IMR-90 (cell line): ENCODE measurements around the gene FRG1. TPM values are rescaled to one million over a fixed set of nuclear protein-coding genes. Genes with fewer than 3 reads are reported as not detected.

Source experiments
- ATAC-seq: fragments of 200-7000 bp; cut with Tn5 transposase; 2 replicates; pipeline ENCODE4 v1.9.1; 2020; ENCODE audit warnings: low read depth, mild to moderate bottlenecking, moderate library complexity
- BruUV-seq: library from RNA; stranded (reverse); fragments of 400-500 nt; replicated peaks from 2 replicates; lab custom pipeline; 2021; lab: Mats Ljungman, UMichigan
- CTCF ChIA-PET: fragments of 300-600 bp; formaldehyde crosslinking; extraction: SDS; loops from one replicate; lab custom pipeline; 2021; ENCODE audit warnings: antibody characterized with exemption; lab: Yijun Ruan, JAX
- POLR2A ChIA-PET: fragments of 300-600 bp; sonication (Branson Sonifier 250); formaldehyde crosslinking; loops from one replicate; lab custom pipeline; 2022; ENCODE audit warnings: antibody characterized with exemption; ENCODE audit not compliant: unreplicated experiment; lab: Charles Lee
- DNase-seq: peaks from one replicate; pipeline ENCODE4 v3.0.0; 2013
- H2AFZ ChIP-seq: replicated peaks from 2 replicates; pipeline ENCODE3; 2013; ENCODE audit warnings: low read length, mild to moderate bottlenecking; ENCODE audit not compliant: poor library complexity
- H2AK5ac ChIP-seq: 2 replicates; pipeline ENCODE4 v1.6.1; 2013; ENCODE audit warnings: low read depth, low read length, inconsistent platforms
- H2AK9ac ChIP-seq: replicated peaks from 2 replicates; pipeline ENCODE3; 2013; ENCODE audit warnings: mild to moderate bottlenecking, low read depth, low read length, moderate library complexity; ENCODE audit not compliant: poor library complexity
- H2BK120ac ChIP-seq: 2 replicates; pipeline ENCODE4 v1.6.1; 2013; ENCODE audit warnings: low read depth, low read length, inconsistent platforms
- H2BK15ac ChIP-seq: 3 replicates; pipeline ENCODE4 v1.6.1; 2013; ENCODE audit warnings: low read depth, low read length, inconsistent platforms
- H2BK20ac ChIP-seq: 2 replicates; pipeline ENCODE4 v1.6.1; 2013; ENCODE audit warnings: low read depth, mild to moderate bottlenecking, inconsistent platforms, low read length, moderate library complexity
- H2BK5ac ChIP-seq: 2 replicates; pipeline ENCODE4 v1.6.1; 2013; ENCODE audit warnings: mild to moderate bottlenecking, low read depth, low read length, inconsistent platforms; ENCODE audit not compliant: poor library complexity, severe bottlenecking
- H3K14ac ChIP-seq: replicated peaks from 2 replicates; pipeline ENCODE4 v1.6.1; 2013; ENCODE audit warnings: low read depth, low read length, inconsistent platforms
- H3K18ac ChIP-seq: 2 replicates; pipeline ENCODE4 v1.6.1; 2013; ENCODE audit warnings: low read depth, low read length, control low read depth
- H3K23ac ChIP-seq: 2 replicates; pipeline ENCODE4 v1.6.1; 2013; ENCODE audit warnings: low read depth, low read length, inconsistent platforms
- H3K27ac ChIP-seq: 2 replicates; pipeline ENCODE4 v1.5.1; 2013; ENCODE audit warnings: mild to moderate bottlenecking, control low read depth, low read length; ENCODE audit not compliant: insufficient read depth
- H3K27me3 ChIP-seq: 2 replicates; pipeline ENCODE4 v1.6.1; 2013; ENCODE audit warnings: low read length; ENCODE audit not compliant: control insufficient read depth, insufficient read depth
- H3K36me3 ChIP-seq: 2 replicates; pipeline ENCODE4 v1.6.1; 2013; ENCODE audit warnings: low read length, mixed read lengths; ENCODE audit not compliant: control insufficient read depth, insufficient read depth
- H3K4ac ChIP-seq: 2 replicates; pipeline ENCODE4 v1.6.1; 2013; ENCODE audit warnings: low read depth, low read length, inconsistent platforms
- H3K4me1 ChIP-seq: 2 replicates; pipeline ENCODE4 v1.6.1; 2013; ENCODE audit warnings: low read length, mixed read lengths; ENCODE audit not compliant: control insufficient read depth, insufficient read depth
- H3K4me2 ChIP-seq: 2 replicates; pipeline ENCODE4 v1.6.1; 2013; ENCODE audit warnings: low read depth, mild to moderate bottlenecking, control low read depth, low read length, moderate library complexity
- H3K4me3 ChIP-seq: 2 replicates; pipeline ENCODE4 v1.5.1; 2013; ENCODE audit warnings: low read depth, mild to moderate bottlenecking, control low read depth, low read length, moderate library complexity; ENCODE audit not compliant: insufficient read depth
- H3K56ac ChIP-seq: 2 replicates; pipeline ENCODE4 v1.6.1; 2013; ENCODE audit warnings: low read length, inconsistent platforms; ENCODE audit not compliant: insufficient read depth; ENCODE audit errors: extremely low read depth
- H3K79me1 ChIP-seq, 2 experiments: 2 replicates each; pipeline ENCODE4 v1.6.1; 2013; ENCODE audit warnings: low read length in 2 of 2, inconsistent platforms in 1 of 2, low read depth in 1 of 2
- H3K9ac ChIP-seq: 2 replicates; pipeline ENCODE4 v1.6.1; 2013; ENCODE audit warnings: low read depth, low read length, control low read depth
- H3K9me1 ChIP-seq: 2 replicates; pipeline ENCODE4 v1.6.1; 2013; ENCODE audit warnings: low read length, inconsistent platforms; ENCODE audit not compliant: insufficient read depth
- H3K9me3 ChIP-seq: 2 replicates; pipeline ENCODE4 v1.6.1; 2013; ENCODE audit warnings: low read length; ENCODE audit not compliant: control insufficient read depth, insufficient read depth
- H4K20me1 ChIP-seq: 2 replicates; pipeline ENCODE4 v1.6.1; 2013; ENCODE audit warnings: low read length, inconsistent platforms; ENCODE audit not compliant: insufficient read depth
- H4K5ac ChIP-seq: 2 replicates; pipeline ENCODE4 v1.6.1; 2013; ENCODE audit warnings: mild to moderate bottlenecking, low read depth, low read length, control low read depth
- H4K8ac ChIP-seq, 2 experiments: 2 replicates each; pipeline ENCODE4 v1.6.1; 2013; ENCODE audit warnings: low read depth in 2 of 2, low read length in 2 of 2, control low read depth in 1 of 2, inconsistent platforms in 1 of 2
- H4K91ac ChIP-seq: 2 replicates; pipeline ENCODE4 v1.6.1; 2013; ENCODE audit warnings: low read depth, low read length, inconsistent platforms; ENCODE audit not compliant: insufficient read depth
- BHLHE40 ChIP-seq: fragments of 150-350 bp; IDR thresholded peaks from 2 replicates; pipeline ENCODE4 v1.6.1; 2016; ENCODE audit warnings: mild to moderate bottlenecking, low read depth, low read length
- CEBPB ChIP-seq: IDR thresholded peaks from 2 replicates; pipeline ENCODE4 v1.6.1; 2012; ENCODE audit warnings: low read depth, low read length, improper control_type of control experiment
- CHD1 ChIP-seq: IDR thresholded peaks from 2 replicates; pipeline ENCODE4 v1.6.1; 2012; ENCODE audit warnings: low read depth, low read length, improper control_type of control experiment
- FOS ChIP-seq: fragments of 150-350 bp; IDR thresholded peaks from 2 replicates; pipeline ENCODE4 v1.6.1; 2016; ENCODE audit warnings: low read depth, low read length
- MAFK ChIP-seq: IDR thresholded peaks from 2 replicates; pipeline ENCODE4 v1.6.1; 2012; ENCODE audit warnings: low read depth, low read length, improper control_type of control experiment
- MAZ ChIP-seq: IDR thresholded peaks from 2 replicates; pipeline ENCODE4 v1.6.1; 2012; ENCODE audit warnings: low read depth, mild to moderate bottlenecking, low read length, improper control_type of control experiment, moderate library complexity, borderline replicate concordance
- MXI1 ChIP-seq: IDR thresholded peaks from 2 replicates; pipeline ENCODE4 v1.6.1; 2012; ENCODE audit warnings: low read depth, mild to moderate bottlenecking, low read length, moderate library complexity, borderline replicate concordance
- NFE2L2 ChIP-seq: fragments of 150-350 bp; IDR thresholded peaks from 2 replicates; pipeline ENCODE4 v1.6.1; 2016; ENCODE audit warnings: low read depth, mild to moderate bottlenecking, low read length
- RAD21 ChIP-seq: IDR thresholded peaks from 2 replicates; pipeline ENCODE4 v1.6.1; 2012; ENCODE audit warnings: low read length, improper control_type of control experiment
- RCOR1 ChIP-seq: IDR thresholded peaks from 2 replicates; pipeline ENCODE4 v1.6.1; 2012; ENCODE audit warnings: mild to moderate bottlenecking, low read length, improper control_type of control experiment; ENCODE audit not compliant: insufficient replicate concordance
- RFX5 ChIP-seq: IDR thresholded peaks from 2 replicates; pipeline ENCODE4 v1.8.0; 2012; ENCODE audit warnings: low read depth, mild to moderate bottlenecking, low read length, moderate library complexity
- SMC3 ChIP-seq: fragments of 150-350 bp; IDR thresholded peaks from 2 replicates; pipeline ENCODE4 v1.6.1; 2016; ENCODE audit warnings: low read depth, mild to moderate bottlenecking, antibody characterized with exemption, low read length, moderate library complexity
- WGBS, 2 experiments: methylation state at CpG; one replicate each; pipeline versions ENCODE4 v1.1.5 to v1.1.7; 2013; ENCODE audit warnings: missing lambda C conversion rate in 2 of 2; ENCODE audit not compliant: insufficient read length in 1 of 2; ENCODE audit errors: extremely low coverage in 2 of 2; 5-methylcytosine and 5-hydroxymethylcytosine counted together
- dilution Hi-C: fragments of 300-500 bp; cut with HindIII; formaldehyde crosslinking; loops from one replicate; pipeline ENCODE4 v1.14.3; 2018; ENCODE audit warnings: low sequenced_read_pairs; ENCODE audit not compliant: unreplicated experiment
- in situ Hi-C: fragments of 300-500 bp; cut with MboI; formaldehyde crosslinking; loops from 3 replicates; pipeline ENCODE4 v1.14.3; 2019; ENCODE audit warnings: low sequenced_read_pairs, inconsistent platforms, mixed read lengths
- intact Hi-C: fragments of 100-400 bp; cut with micrococcal nuclease; formaldehyde crosslinking; loops from 2 replicates; pipeline ENCODE4 v1.10.0; 2022
- polyA plus RNA-seq, 3 experiments: library from polyadenylated mRNA; depleted of rRNA; stranded (reverse); fragments of >200 nt; gene quantifications; 2 replicates each; pipeline ENCODE4 v1.2.3, GENCODE V29; 2012; ENCODE audit warnings: low replicate concordance in 1 of 3
- total RNA-seq: library from RNA; depleted of rRNA; stranded (reverse); fragments of >200 nt; gene quantifications from 2 replicates; pipeline ENCODE4 v1.2.3, GENCODE V29; 2012
- TF ChIP-seq, protein P1 (sequence below): fragments of 150-350 bp; IDR thresholded peaks from 2 replicates; pipeline ENCODE4 v1.6.1; 2016; ENCODE audit warnings: low read depth, mild to moderate bottlenecking, low read length, moderate library complexity, borderline replicate concordance
- TF ChIP-seq, protein P2 (sequence below): conservative IDR thresholded peaks from 2 replicates; pipeline ENCODE4 v1.5.1; 2012; ENCODE audit warnings: mild to moderate bottlenecking, low read depth, low read length, improper control_type of control experiment
- TF ChIP-seq, protein P3 (sequence below): fragments of 150-350 bp; IDR thresholded peaks from 2 replicates; pipeline ENCODE4 v1.6.1; 2017; ENCODE audit warnings: mild to moderate bottlenecking, antibody characterized with exemption, low read length, low read depth

FRG1 gene
- total and polyA plus RNA-seq, 2 of the 4 experiments (the other 2 are of a cell fraction), result 13.4 to 16.2 TPM

DNA sequence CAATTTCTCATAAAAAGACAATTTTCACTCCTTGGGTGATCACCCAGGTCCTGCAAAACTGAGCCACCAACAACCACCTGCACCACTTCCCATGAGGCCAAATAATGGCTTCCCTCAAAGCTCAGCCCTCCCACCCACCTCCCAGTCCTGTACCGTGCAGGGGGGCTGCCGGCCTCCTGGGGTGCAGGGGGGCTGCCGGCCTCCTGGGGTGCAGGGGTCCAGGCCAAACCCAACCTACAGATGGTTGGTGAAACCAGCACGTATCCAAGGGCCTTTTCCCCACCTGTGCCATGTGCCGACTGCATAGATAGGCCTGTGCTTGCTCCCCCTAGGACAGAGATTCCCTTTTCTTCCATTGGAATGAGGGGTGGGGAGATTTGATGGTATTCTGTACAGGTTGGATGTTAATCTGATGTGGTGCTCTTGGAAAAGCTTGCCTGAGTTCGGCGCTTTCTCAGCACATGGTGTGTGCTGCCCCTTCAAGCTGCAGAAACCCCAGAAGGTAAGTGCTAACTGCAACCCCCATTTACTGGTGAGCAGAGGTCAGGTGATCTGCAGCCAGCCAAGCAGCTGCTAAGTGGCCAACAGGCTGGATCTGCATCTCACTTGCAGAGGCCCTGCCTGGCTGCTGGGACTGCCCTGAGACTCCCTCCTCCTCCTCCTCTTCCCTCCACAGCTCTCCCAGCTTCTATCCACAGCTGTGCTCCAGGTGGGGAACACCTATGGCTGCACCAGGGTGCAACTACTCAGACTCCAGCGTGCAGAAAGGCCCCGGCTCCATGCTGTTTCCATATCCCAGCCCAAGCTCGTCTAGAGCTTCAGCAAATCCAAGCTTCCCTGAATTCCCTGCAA lies 38.8 kb downstream of the FRG1 start:
- Histone ChIP-seq H4K91ac (no peak overlapping the region), H3K23ac (no peak overlapping the region), H3K27me3 (no peaks in the 10 kb centered on the region), H3K4me2 (no peak overlapping the region), H3K79me1 (no peaks in the 10 kb centered on the region), H2AFZ (no peak overlapping the region), H2BK15ac (no peak overlapping the region), H3K18ac (no peak overlapping the region), H3K9me1 (no peaks in the 10 kb centered on the region), H3K36me3 (no peaks in the 10 kb centered on the region), H2BK120ac (no peak overlapping the region), H4K8ac (no peak overlapping the region), H4K20me1 (no peaks in the 10 kb centered on the region), H2AK5ac (no peak overlapping the region), H2BK20ac (no peak overlapping the region), H2AK9ac (no peak overlapping the region), H4K5ac (no peak overlapping the region), H3K4me3 (no peak overlapping the region), H3K27ac (no peak overlapping the region), H3K14ac (no peak overlapping the region), H2BK5ac (no peak overlapping the region), H3K4me1 (no peaks in the 10 kb centered on the region), H3K56ac (no peak overlapping the region), H3K4ac (no peak overlapping the region), H3K9ac (no peak overlapping the region), H3K9me3 (no peaks in the 10 kb centered on the region)
- in situ Hi-C loops (no loop called here), dilution Hi-C loops (no loop called here), intact Hi-C loops (no loop called here)
- no peak for ATAC-seq
- 38% methylated on average over 2 of the region's 10 CpGs; no CpG with 5 or more reads in 1 of the 2 experiments for WGBS, 2 experiments
- BruUV-seq, result no TSS peak
- ChIA-PET CTCF (no interaction called here), POLR2A (no interaction called here)
- no peak for DNase-seq
- TF ChIP-seq, protein P1, sequence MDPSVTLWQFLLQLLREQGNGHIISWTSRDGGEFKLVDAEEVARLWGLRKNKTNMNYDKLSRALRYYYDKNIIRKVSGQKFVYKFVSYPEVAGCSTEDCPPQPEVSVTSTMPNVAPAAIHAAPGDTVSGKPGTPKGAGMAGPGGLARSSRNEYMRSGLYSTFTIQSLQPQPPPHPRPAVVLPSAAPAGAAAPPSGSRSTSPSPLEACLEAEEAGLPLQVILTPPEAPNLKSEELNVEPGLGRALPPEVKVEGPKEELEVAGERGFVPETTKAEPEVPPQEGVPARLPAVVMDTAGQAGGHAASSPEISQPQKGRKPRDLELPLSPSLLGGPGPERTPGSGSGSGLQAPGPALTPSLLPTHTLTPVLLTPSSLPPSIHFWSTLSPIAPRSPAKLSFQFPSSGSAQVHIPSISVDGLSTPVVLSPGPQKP, result no peak
- TF ChIP-seq RCOR1 (no peak), CEBPB (no peak), RAD21 (no peak), RFX5 (no peak), FOS (no peak), BHLHE40 (no peak), MAZ (no peak), MXI1 (no peak), MAFK (no peak), SMC3 (no peak), NFE2L2 (no peak), CHD1 (no peak)
- TF ChIP-seq, protein P2, sequence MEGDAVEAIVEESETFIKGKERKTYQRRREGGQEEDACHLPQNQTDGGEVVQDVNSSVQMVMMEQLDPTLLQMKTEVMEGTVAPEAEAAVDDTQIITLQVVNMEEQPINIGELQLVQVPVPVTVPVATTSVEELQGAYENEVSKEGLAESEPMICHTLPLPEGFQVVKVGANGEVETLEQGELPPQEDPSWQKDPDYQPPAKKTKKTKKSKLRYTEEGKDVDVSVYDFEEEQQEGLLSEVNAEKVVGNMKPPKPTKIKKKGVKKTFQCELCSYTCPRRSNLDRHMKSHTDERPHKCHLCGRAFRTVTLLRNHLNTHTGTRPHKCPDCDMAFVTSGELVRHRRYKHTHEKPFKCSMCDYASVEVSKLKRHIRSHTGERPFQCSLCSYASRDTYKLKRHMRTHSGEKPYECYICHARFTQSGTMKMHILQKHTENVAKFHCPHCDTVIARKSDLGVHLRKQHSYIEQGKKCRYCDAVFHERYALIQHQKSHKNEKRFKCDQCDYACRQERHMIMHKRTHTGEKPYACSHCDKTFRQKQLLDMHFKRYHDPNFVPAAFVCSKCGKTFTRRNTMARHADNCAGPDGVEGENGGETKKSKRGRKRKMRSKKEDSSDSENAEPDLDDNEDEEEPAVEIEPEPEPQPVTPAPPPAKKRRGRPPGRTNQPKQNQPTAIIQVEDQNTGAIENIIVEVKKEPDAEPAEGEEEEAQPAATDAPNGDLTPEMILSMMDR, result no peak
- TF ChIP-seq, protein P3, sequence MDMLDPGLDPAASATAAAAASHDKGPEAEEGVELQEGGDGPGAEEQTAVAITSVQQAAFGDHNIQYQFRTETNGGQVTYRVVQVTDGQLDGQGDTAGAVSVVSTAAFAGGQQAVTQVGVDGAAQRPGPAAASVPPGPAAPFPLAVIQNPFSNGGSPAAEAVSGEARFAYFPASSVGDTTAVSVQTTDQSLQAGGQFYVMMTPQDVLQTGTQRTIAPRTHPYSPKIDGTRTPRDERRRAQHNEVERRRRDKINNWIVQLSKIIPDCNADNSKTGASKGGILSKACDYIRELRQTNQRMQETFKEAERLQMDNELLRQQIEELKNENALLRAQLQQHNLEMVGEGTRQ, result no peak
